Amniotic stem cell (primary cell): ENCODE results near the gene AP1M1.

Experiments used
- DNase-seq: peaks from one replicate; lab custom pipeline; 2025; lab: John Stamatoyannopoulos, UW

AP1M1 gene

GRCh38 chr19:16185123-16185767 is 12.5 kb upstream of the AP1M1 start, which contains the start of gene FAM32A:
Gene FAM32A (plus strand): TSS chr19:16185410. CDS start chr19:16185443, 33 bp downstream.
- DNase-seq, result peak; percentile 93

DNA sequence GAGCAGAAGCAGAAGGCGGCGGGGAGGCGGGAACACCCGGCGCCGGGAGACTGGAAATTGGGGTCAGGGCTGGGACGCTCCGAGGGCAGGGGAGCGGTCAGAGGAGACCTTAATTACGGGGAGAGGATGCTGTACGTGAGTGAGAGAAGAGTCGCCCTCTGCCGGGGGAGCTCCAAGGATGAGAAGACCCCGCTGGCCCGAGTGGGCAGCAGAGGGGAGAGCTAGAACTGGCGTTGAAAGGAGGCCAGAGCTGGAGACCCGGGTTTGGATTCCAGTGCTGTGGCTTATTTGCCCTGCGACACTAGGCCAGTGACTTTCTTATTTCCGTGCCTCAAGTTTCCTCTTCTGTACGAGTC is 12.0 kb upstream of the AP1M1 start:
- DNase-seq, result peak; percentile 33

DNA sequence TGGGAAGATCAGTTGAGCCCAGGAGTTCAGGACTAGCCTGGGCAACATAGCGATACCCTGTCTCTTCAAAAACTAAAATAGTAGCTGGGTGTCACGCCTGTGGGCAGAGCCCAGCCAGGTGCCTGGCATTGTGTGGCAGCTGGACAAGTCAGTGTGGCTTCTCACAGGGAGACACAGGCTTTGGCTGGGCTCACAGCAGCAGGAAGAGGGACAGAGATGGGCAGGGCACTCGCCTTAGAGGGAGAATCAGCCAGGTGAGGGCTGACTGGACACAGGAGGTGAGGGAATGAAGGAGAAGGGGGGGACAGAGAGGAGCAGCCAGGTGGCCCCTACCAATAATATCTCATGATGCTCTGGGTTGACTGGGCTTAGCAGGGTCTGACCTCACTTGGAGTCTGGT is 9.2 kb upstream of the AP1M1 start:
- no peak for DNase-seq

GRCh38 chr19:16190198-16190597 is 7.5 kb upstream of the AP1M1 start:
- no peak for DNase-seq

- no peak for DNase-seq
These were observed 7.0 kb upstream of the AP1M1 start for GRCh38 chr19:16190736-16191135.

GRCh38 chr19:16191216-16191908 is 6.3 kb upstream of the AP1M1 start:
- DNase-seq, result no peak

- no peak for DNase-seq
These were observed 4.2 kb upstream of the AP1M1 start for GRCh38 chr19:16193466-16193865.

DNA sequence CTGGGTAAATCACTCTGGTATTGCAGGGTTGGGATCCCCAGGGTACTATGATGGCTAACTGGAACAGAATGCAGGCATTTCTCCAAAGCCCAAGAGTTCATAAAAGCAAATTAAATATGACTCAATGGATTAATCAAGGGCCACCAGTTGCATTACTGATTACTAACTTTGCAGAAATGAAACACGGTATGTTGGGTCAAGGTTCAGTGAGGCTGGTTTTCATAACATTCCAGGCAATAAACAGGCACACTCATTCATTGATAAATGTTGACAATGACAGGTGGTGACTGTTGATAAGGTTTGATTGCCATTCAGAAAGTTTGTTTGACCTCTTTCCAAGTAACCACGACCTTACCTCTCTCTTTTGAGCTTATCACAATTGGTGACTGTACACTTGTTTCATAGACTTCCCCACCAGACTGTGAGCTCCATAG is 506 bp upstream of the AP1M1 start:
- peak; percentile 38 for DNase-seq

- no peak for DNase-seq
These were observed 600 bp downstream of the AP1M1 start for GRCh38 chr19:16198370-16198651.

DNA sequence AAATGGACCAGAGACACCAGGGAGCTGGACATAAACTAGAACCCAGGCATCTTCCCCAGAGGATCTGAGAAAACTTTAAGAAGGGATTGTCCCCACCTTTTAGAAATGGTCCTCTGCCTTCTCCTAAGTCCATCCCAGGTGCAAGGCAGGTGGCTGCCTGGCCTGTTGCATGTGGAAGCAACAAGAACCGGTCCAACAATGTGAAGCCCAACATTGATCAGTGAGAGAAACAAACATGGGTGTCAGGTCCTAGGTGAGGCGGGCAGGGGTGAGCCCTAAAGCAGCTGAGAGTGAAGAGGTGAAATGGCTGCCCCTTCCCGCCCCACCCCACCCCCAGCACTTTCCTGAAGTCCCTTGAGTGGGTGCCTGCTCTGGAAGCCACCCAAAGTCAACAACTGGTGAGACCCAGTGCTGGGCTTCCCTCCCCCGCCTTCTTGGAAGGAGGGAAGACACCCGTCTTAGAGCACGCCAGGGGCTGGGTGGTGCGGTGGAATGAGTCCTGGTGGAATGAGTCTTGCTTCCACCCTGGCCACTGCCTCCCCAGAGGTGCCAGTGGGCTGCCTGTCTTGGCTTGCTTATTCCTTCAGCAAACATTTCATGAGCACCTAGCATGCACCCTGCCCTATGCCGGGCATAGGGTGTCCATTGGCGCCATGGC is 1.7 kb downstream of the AP1M1 start:
- no peak for DNase-seq

GRCh38 chr19:16200038-16201010 is 2.6 kb downstream of the AP1M1 start:
- DNase-seq, result no peak

DNA sequence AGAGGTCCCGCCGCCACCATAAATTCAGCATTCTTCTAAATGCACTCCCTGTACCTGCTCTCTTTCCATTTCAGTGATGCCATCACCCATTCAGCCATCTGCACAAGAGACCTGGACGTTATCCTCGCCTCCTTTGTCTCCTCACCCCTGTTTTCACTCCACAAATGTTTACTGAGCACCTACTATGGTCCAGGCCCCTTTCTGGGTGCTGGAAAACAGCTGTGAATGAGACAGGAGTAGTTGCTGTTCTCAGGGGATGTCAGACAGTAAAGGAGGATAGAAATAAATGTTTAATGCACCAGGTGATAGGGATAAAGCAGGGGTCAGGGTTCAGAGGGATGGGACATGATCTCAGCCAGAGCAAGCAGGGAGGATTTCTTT is 3.3 kb downstream of the AP1M1 start:
- DNase-seq, result no peak

GRCh38 chr19:16202320-16203255 is 4.9 kb downstream of the AP1M1 start:
- no peak for DNase-seq

DNA sequence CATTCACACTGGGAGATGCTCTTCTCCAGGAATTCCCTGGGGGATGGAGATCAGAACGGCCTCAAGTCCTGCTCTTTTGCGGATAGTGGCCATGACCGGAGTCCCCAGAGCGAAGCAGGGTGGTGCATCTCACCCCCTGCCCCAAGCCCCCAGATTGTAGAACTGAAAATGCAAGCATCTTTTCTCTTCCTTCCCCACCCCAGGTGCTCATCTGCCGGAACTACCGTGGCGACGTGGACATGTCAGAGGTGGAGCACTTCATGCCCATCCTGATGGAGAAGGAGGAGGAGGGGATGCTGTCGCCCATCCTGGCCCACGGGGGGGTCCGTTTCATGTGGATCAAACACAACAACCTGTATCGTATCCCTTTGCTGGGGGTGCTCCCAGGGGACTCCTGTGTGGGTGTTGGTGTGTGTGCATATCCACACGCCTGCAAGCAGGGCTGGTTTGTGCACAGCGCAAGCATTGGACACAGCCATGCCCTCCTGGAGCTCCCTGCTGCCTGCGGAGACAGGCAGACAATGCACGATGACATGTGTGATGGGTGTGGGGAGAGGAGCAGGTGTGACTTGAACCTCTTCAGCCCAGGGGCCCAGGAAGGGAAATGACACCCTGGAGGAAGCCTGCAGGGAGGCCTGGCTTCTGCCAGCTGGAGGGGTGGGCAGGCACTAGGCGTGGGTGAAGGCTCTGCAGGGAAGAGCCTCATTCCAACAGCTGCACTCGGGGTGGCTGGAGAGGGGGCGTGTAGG is 5.7 kb downstream of the AP1M1 start:
- no peak for DNase-seq

- DNase-seq, result no peak
These were observed 6.2 kb downstream of the AP1M1 start for GRCh38 chr19:16204005-16204294.

GRCh38 chr19:16205205-16206045 is 7.7 kb downstream of the AP1M1 start:
- no peak for DNase-seq

- no peak for DNase-seq
These were observed 8.4 kb downstream of the AP1M1 start for GRCh38 chr19:16206046-16206605.

- no peak for DNase-seq
These were observed 8.9 kb downstream of the AP1M1 start for GRCh38 chr19:16206637-16207036.

- DNase-seq, result no peak
These were observed 9.4 kb downstream of the AP1M1 start for GRCh38 chr19:16207063-16207462.
